ENCODE results near the gene PRR14.
A peak's percentile ranks its signal among the peaks of the same experiment; 100 is the strongest.

PRR14 gene

DNA sequence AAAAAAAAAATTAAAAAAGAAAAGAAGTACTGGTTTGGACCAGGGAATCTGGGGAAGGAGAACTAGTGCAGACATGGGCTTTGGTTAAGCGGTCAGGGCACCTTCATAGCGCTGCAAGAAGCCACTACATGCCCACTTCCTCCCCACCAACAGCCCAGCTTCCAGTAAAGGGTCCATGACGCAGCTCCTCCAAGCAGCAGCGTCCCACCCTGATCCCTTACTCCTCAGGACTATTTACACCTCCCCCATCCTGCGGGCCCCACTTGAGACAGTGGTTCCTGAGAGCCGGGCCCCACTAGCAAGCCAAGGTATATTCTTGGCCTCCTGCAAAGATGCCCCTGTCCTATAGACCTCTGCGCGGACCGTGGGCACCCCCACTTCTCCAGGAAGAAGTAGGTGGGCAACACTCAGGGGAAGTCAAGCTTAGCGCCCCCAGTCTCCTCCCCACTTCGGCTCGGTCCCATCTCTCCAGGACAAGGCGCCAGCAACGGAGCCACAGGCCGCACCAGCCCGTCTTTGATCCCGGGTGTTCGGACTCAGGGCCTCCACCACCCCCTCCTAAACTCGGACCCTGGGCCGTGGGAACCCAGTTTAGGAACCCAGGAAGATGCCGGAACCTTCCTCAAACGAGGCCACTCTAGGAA, 913 bp upstream of the PRR14 start:
- FAIRE-seq, result no peak
- no peak for DNase-seq (ENCODE audit: insufficient read length, low spot score)
- TF ChIP-seq CTCF (IDR thresholded peaks at IDR 0.05; ENCODE audit: insufficient read depth, missing control alignments), result no peak

DNA sequence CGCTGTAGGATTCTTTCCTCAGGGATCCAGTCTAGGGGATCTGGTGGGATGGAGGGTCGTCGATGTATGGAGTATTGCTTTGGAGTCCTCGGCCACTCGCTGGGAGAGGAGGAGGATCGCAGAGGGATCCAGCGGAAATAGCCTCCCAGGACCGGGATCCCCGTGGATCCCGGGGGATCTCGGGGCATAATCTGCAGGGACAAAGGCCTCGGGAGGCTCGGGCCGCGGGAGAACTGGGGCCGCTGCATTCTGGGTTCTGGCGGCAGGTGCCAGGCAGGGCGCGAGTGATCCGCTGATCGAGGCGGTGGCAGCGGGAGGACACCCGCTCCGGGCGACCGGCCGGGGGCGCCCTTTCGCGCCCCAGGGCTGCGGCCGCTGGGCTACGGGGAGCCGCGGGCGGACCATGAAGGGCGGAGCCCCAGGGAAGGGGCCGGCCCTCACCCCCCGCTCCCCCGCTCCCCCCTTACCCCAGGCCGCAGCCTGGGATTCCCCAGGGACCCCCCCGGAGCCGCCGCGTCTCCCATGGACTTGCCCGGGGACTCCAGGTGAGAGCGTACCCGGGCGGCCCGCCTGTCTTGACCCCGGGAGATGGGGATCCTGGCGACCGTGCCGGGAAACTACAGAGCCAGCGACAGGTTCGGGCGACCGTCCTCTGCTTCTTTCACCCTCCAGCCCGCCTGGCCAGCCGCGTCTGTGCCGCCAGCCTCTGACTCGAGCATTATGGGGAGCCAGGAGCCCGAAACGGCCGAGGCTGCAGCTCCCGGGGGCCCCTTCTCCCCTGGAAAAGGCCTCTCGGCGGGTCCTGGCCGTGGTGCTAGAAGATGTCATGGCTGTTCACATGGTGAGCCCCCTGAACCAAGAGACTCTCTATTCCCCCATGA, 604 bp downstream of the PRR14 start:
- no peak for FAIRE-seq
- DNase-seq (ENCODE audit: insufficient read length, low spot score), result peak; percentile 86
- TF ChIP-seq CTCF (IDR thresholded peaks at IDR 0.05; ENCODE audit: insufficient read depth, missing control alignments), result peak; percentile 29

DNA sequence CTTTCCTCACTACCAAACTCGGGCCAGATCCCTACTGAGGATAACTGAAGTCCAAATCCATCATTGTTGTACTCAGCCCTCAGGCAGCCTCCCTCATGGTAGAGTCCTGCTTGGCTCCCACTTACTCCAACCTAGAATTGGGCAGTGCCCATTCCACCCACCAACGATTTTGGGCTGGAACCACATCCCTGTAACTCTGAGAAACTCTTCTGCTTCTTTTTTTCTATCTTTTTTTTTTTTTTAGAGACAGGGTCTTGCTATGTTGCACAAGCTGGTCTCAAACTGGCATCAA, 1.2 kb downstream of the PRR14 start:
- TF ChIP-seq CTCF (IDR thresholded peaks at IDR 0.05; ENCODE audit: insufficient read depth, missing control alignments), result no peak
- FAIRE-seq, result no peak

GRCh38 chr16:30652718-30653117, 2.0 kb downstream of the PRR14 start:
- TF ChIP-seq CTCF (IDR thresholded peaks at IDR 0.05; ENCODE audit: insufficient read depth, missing control alignments), result no peak
- DNase-seq (ENCODE audit: insufficient read length, low spot score) (no peak), FAIRE-seq (no peak)

More for the DNA sequence above, 1.2 kb downstream of the PRR14 start:
- DNase-seq (ENCODE audit: insufficient read length, low spot score), result no peak

GRCh38 chr16:30654856-30655255, 4.1 kb downstream of the PRR14 start:
- no peak for TF ChIP-seq CTCF (IDR thresholded peaks at IDR 0.05; ENCODE audit: insufficient read depth, missing control alignments)
- FAIRE-seq, result no peak
- DNase-seq (ENCODE audit: insufficient read length, low spot score), result no peak

DNA sequence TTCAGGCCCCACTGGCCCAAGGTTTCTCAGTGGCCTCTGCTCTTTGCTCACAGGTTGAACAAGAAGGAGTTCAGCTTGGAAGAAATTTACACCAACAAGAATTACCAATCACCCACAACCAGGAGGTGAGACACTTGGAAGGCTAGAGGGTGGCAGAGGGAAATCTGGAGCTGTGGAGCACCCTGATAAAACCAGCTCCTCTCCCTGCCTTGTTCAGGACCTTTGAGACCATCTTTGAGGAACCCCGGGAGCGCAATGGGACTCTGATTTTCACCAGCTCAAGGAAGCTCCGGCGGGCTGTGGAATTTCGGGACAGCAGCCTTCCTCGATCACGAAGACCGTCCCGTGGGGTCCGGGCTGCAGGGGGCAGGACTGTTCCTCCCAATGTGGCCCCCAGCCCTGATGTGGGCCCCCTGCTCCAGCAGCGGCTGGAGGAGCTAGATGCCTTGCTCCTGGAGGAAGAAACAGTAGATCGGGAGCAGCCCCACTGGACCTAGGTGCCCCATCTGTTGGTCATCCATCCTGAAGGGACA, 5.1 kb downstream of the PRR14 start:
- FAIRE-seq (no peak), DNase-seq (ENCODE audit: insufficient read length, low spot score) (no peak)
- TF ChIP-seq CTCF (IDR thresholded peaks at IDR 0.05; ENCODE audit: insufficient read depth, missing control alignments), result no peak

DNA sequence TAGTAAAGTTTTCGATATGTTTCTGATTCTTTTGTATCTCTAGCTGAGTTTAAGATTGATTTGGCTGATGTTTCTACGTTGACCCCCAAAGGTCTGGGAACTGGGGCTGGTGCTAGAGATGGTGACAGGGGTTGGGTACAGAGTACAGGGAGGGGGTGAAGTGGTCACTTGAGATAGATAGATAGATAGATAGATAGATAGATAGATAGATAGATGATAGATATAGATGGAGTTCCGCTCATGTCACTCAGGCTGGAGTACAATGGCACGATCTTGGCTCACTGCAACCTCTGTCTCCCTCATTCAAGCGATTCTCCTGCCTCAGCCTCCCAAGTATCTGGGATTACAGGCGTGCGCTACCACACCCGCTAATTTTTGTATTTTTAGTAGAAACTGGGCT, 5.6 kb downstream of the PRR14 start:
- no peak for FAIRE-seq
- TF ChIP-seq CTCF (IDR thresholded peaks at IDR 0.05; ENCODE audit: insufficient read depth, missing control alignments), result no peak
- no peak for DNase-seq (ENCODE audit: insufficient read length, low spot score)
